BLaER1 treated with 17β-estradiol and CSF1 and Interleukin-3, amounts not matched to agents 10 nM and 100 nM (cell line): ENCODE measurements around the gene NCK2.

ENCODE experiments used
- H3K27ac ChIP-seq, 11 experiments: shearing (Covaris generic); formaldehyde crosslinking; 2 replicates each; pipeline ENCODE4 v1.8.1; 2022
- H3K27me3 ChIP-seq, 11 experiments: shearing (Covaris generic); formaldehyde crosslinking; 2 replicates each; pipeline ENCODE4 v1.8.1; 2022
- H3K36me3 ChIP-seq, 11 experiments: shearing (Covaris generic); formaldehyde crosslinking; 2 replicates each; pipeline ENCODE4 v1.8.1; 2022
- H3K4me1 ChIP-seq, 10 experiments: shearing (Covaris generic); formaldehyde crosslinking; 2 replicates each; pipeline ENCODE4 v1.8.1; 2022
- H3K4me2 ChIP-seq, 11 experiments: shearing (Covaris generic); formaldehyde crosslinking; 2 replicates each; pipeline ENCODE4 v1.8.1; 2022
- H3K4me3 ChIP-seq, 10 experiments: shearing (Covaris generic); formaldehyde crosslinking; 2 replicates each; pipeline ENCODE4 v1.8.1; 2022
- H3K9ac ChIP-seq, 11 experiments: shearing (Covaris generic); formaldehyde crosslinking; 2 replicates each; pipeline ENCODE4 v1.8.1; 2022
- H3K9me3 ChIP-seq, 11 experiments: shearing (Covaris generic); formaldehyde crosslinking; replicated peaks in 1 of 11; 2 replicates each; pipeline ENCODE4 v1.8.1; 2022
- H4K20me1 ChIP-seq, 11 experiments: shearing (Covaris generic); formaldehyde crosslinking; 2 replicates each; pipeline ENCODE4 v1.8.1; 2022
- Cebpa-rat ChIP-seq, 11 experiments: shearing (Covaris generic); IDR thresholded peaks; 2 replicates each; pipeline ENCODE4 v1.8.1; 2022

The NCK2 gene

GRCh38 chr2:105788670-105789290, 44.1 kb downstream of the NCK2 start:
- Histone ChIP-seq H3K36me3 (peaks cover 0 to 58% (median 23%) of the 10 kb centered on the region in 11 experiments; a peak in 15 of 22 replicates), H3K9me3 (peaks cover 0 to 21% (median 12%) of the 10 kb centered on the region in 11 experiments; a peak in 13 of 22 replicates), H3K4me1 (peaks cover 97 to 100% (median 100%) of the 10 kb centered on the region in 10 experiments), H3K4me2 (peak overlapping the region; percentile 80 to 99 (median 95)), H3K27me3 (no peaks in the 10 kb centered on the region), H3K9ac (peak overlapping the region in 8 of 11 experiments; percentile 71 to 81 (median 76); a peak in 13 of 22 replicates), H4K20me1 (peaks cover 0 to 57% (median 5%) of the 10 kb centered on the region in 11 experiments; a peak in 11 of 22 replicates), H3K4me3 (peak overlapping the region in 1 of 10 experiments; percentile 63; a peak in 2 of 20 replicates), H3K27ac (peak overlapping the region in 10 of 11 experiments; percentile 54 to 100 (median 98); a peak in 19 of 22 replicates)
- no peak for TF ChIP-seq Cebpa-rat (IDR thresholded peaks at IDR 0.05)

GRCh38 chr2:105789745-105790460, 45.2 kb downstream of the NCK2 start:
- H4K20me1 ChIP-seq, result peaks cover 0 to 46% (median 3%) of the 10 kb centered on the region in 11 experiments; a peak in 7 of 22 replicates
- H3K27ac ChIP-seq, result peak overlapping the region; percentile 53 to 100 (median 98); a peak in 21 of 22 replicates

GRCh38 chr2:105790461-105791149, 45.9 kb downstream of the NCK2 start:
- H3K27ac ChIP-seq, result peak overlapping the region; percentile 53 to 100 (median 98); a peak in 21 of 22 replicates
- TF ChIP-seq Cebpa-rat (IDR thresholded peaks at IDR 0.05), result no peak
- peak overlapping the region; percentile 51 to 81 (median 76); a peak in 21 of 22 replicates for H3K9ac ChIP-seq
- H3K4me3 ChIP-seq, result peak overlapping the region; percentile 4 to 63 (median 34); a peak in 14 of 20 replicates
- H3K9me3 ChIP-seq, result peaks cover 0 to 21% (median 12%) of the 10 kb centered on the region in 11 experiments; a peak in 13 of 22 replicates
- H4K20me1 ChIP-seq, result peaks cover 0 to 39% (median 3%) of the 10 kb centered on the region in 11 experiments; a peak in 7 of 22 replicates
- peak overlapping the region; percentile 80 to 99 (median 95) for H3K4me2 ChIP-seq
- H3K4me1 ChIP-seq, result peaks cover 94 to 100% (median 100%) of the 10 kb centered on the region in 10 experiments
- H3K36me3 ChIP-seq, result peaks cover 0 to 39% (median 14%) of the 10 kb centered on the region in 11 experiments; a peak in 12 of 22 replicates
- H3K27me3 ChIP-seq, result no peaks in the 10 kb centered on the region

More at GRCh38 chr2:105789745-105790460, 45.2 kb downstream of the NCK2 start:
- Histone ChIP-seq H3K4me3 (peak overlapping the region; percentile 4 to 63 (median 42); a peak in 16 of 20 replicates), H3K27me3 (no peaks in the 10 kb centered on the region), H3K9ac (peak overlapping the region; percentile 51 to 81 (median 76); a peak in 21 of 22 replicates), H3K4me1 (peaks cover 96 to 100% (median 100%) of the 10 kb centered on the region in 10 experiments), H3K36me3 (peaks cover 0 to 46% (median 16%) of the 10 kb centered on the region in 11 experiments; a peak in 12 of 22 replicates), H3K4me2 (peak overlapping the region; percentile 80 to 99 (median 95)), H3K9me3 (peaks cover 0 to 21% (median 12%) of the 10 kb centered on the region in 11 experiments; a peak in 13 of 22 replicates)
- TF ChIP-seq Cebpa-rat (IDR thresholded peaks at IDR 0.05), result no peak

- Histone ChIP-seq H3K4me2 (peak overlapping the region; percentile 80 to 99 (median 95)), H3K4me3 (peak overlapping the region in 3 of 10 experiments; percentile 48 to 63 (median 52); a peak in 6 of 20 replicates), H3K9me3 (peaks cover 0 to 21% (median 12%) of the 10 kb centered on the region in 11 experiments; a peak in 13 of 22 replicates), H3K27ac (peak overlapping the region in 10 of 11 experiments; percentile 54 to 100 (median 98); a peak in 19 of 22 replicates), H3K9ac (peak overlapping the region in 10 of 11 experiments; percentile 57 to 81 (median 76); a peak in 18 of 22 replicates), H4K20me1 (peaks cover 0 to 32% (median 1%) of the 10 kb centered on the region in 11 experiments; a peak in 7 of 22 replicates), H3K4me1 (peaks cover 94 to 100% (median 100%) of the 10 kb centered on the region in 10 experiments), H3K36me3 (peaks cover 0 to 39% (median 14%) of the 10 kb centered on the region in 11 experiments; a peak in 12 of 22 replicates), H3K27me3 (no peaks in the 10 kb centered on the region)
- no peak for TF ChIP-seq Cebpa-rat (IDR thresholded peaks at IDR 0.05)
Measured at GRCh38 chr2:105791229-105791628, 46.5 kb downstream of the NCK2 start.

GRCh38 chr2:105792561-105792960, 47.8 kb downstream of the NCK2 start:
- Histone ChIP-seq H4K20me1 (peaks cover 0 to 19% (median 0%) of the 10 kb centered on the region in 11 experiments; a peak in 3 of 22 replicates), H3K4me3 (no peak overlapping the region), H3K27me3 (no peaks in the 10 kb centered on the region), H3K9me3 (peaks cover 0 to 21% (median 12%) of the 10 kb centered on the region in 11 experiments; a peak in 13 of 22 replicates), H3K36me3 (peaks cover 0 to 32% (median 14%) of the 10 kb centered on the region in 11 experiments; a peak in 12 of 22 replicates), H3K27ac (peak overlapping the region in 9 of 11 experiments; percentile 96 to 100 (median 98); a peak in 18 of 22 replicates), H3K9ac (no peak overlapping the region; a peak in 4 of 22 replicates), H3K4me1 (peaks cover 91 to 100% (median 99%) of the 10 kb centered on the region in 10 experiments), H3K4me2 (peak overlapping the region; percentile 46 to 99 (median 94))
- TF ChIP-seq Cebpa-rat (IDR thresholded peaks at IDR 0.05), result no peak

GRCh38 chr2:105793196-105793975, 48.7 kb downstream of the NCK2 start:
- H3K4me1 ChIP-seq, result peaks cover 92 to 100% (median 99%) of the 10 kb centered on the region in 10 experiments
- peaks cover 0 to 21% (median 12%) of the 10 kb centered on the region in 11 experiments; a peak in 13 of 22 replicates for H3K9me3 ChIP-seq
- peak overlapping the region in 8 of 11 experiments; percentile 30 to 88 (median 54); a peak in 12 of 22 replicates for H3K9ac ChIP-seq
- no peak for TF ChIP-seq Cebpa-rat (IDR thresholded peaks at IDR 0.05)
- peak overlapping the region; percentile 46 to 99 (median 88); a peak in 21 of 22 replicates for H3K4me2 ChIP-seq
- peak overlapping the region in 10 of 11 experiments; percentile 80 to 100 (median 98); a peak in 20 of 22 replicates for H3K27ac ChIP-seq
- no peak overlapping the region for H3K4me3 ChIP-seq
- peaks cover 0 to 30% (median 14%) of the 10 kb centered on the region in 11 experiments; a peak in 12 of 22 replicates for H3K36me3 ChIP-seq
- peaks cover 0 to 12% (median 0%) of the 10 kb centered on the region in 11 experiments; a peak in 3 of 22 replicates for H4K20me1 ChIP-seq
- no peaks in the 10 kb centered on the region for H3K27me3 ChIP-seq
